ENCODE data around the gene GBE1. TPM values are rescaled to one million over a fixed set of nuclear protein-coding genes. Genes with fewer than 3 reads are reported as not detected.
"Not testable (repeated sequence)": the region's sequence is repeated elsewhere in the genome, so short reads cannot be mapped to it uniquely, and the experiment has no call there.

Gene GBE1
- total and polyA plus RNA-seq, 11 donors, result 32.3 to 204 (median 95.9) TPM

DNA sequence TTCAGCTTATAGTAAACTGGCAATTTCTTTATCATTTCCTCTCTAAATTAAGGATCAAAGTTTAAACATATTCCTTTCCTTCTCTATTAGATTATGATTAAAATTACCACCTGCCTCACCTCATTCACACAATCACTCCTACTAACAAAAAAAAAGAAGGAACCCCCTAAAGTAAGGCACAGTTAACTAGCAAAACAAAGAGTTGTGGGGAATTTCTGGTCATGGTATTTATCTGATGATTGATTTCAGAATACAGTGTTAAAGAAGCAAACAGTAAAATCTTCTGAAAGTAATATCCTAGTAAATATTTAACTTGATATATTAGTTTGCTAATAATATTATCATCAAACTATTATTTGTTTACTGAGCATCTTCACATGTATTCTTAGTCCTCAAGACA is 8.8 kb downstream of the GBE1 start:
- no peak for ATAC-seq
- Histone ChIP-seq H3K4me3 (no peak overlapping the region), H3K27ac (no peak overlapping the region), H3K36me3 (peaks cover 0 to 26% (median 6%) of the 10 kb centered on the region in 9 donors), H3K9me3 (peaks cover 0 to 13% (median 0%) of the 10 kb centered on the region in 12 donors), H3K27me3 (no peaks in the 10 kb centered on the region), H3K4me1 (peaks cover 0 to 36% (median 14%) of the 10 kb centered on the region in 12 donors)
- intact Hi-C loops (cut with DNase I), result loop anchor here in 2 of 10 donors (10.0 kb wide), 2 partner anchors 78 to 382 kb away; no protein-coding TSS in a partner anchor
- no peak for DNase-seq
- TF ChIP-seq POLR2A (IDR thresholded peaks at IDR 0.05), result no peak
- TF ChIP-seq, protein P1, sequence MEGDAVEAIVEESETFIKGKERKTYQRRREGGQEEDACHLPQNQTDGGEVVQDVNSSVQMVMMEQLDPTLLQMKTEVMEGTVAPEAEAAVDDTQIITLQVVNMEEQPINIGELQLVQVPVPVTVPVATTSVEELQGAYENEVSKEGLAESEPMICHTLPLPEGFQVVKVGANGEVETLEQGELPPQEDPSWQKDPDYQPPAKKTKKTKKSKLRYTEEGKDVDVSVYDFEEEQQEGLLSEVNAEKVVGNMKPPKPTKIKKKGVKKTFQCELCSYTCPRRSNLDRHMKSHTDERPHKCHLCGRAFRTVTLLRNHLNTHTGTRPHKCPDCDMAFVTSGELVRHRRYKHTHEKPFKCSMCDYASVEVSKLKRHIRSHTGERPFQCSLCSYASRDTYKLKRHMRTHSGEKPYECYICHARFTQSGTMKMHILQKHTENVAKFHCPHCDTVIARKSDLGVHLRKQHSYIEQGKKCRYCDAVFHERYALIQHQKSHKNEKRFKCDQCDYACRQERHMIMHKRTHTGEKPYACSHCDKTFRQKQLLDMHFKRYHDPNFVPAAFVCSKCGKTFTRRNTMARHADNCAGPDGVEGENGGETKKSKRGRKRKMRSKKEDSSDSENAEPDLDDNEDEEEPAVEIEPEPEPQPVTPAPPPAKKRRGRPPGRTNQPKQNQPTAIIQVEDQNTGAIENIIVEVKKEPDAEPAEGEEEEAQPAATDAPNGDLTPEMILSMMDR (IDR thresholded peaks at IDR 0.05), result no peak

DNA sequence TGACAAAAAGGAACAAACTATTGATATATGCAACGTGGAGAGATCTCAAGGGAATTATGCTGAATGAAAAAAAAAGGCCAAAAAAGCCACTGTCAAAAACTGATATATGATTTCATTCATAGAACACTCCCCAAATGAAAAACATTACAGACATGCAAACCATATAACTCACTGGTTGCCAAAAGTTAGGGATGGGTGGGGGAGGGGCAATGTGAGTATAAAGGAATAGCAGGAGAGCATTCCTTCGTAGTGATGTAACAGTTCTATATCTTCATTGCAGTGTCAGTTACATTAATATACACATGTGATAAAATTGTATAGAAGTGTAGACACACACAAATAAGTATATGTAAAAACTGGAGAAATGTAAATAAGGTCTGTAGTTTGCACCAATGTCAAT is 12.2 kb downstream of the GBE1 start:
- Histone ChIP-seq H3K4me3 (no peak overlapping the region), H3K27me3 (no peaks in the 10 kb centered on the region), H3K9me3 (peaks cover 0 to 4% (median 0%) of the 10 kb centered on the region in 12 donors), H3K27ac (peak overlapping the region in 2 of 12 donors; percentile 2 to 13), H3K36me3 (peaks cover 0 to 20% (median 6%) of the 10 kb centered on the region in 9 donors), H3K4me1 (peaks cover 3 to 36% (median 17%) of the 10 kb centered on the region in 12 donors)
- DNase-seq (no peak), ATAC-seq (no peak)
- TF ChIP-seq POLR2A (IDR thresholded peaks at IDR 0.05), result no peak
- TF ChIP-seq, protein P1 (IDR thresholded peaks at IDR 0.05), result no peak
- 77 to 86% (median 81%) methylated on average over 2 of the region's 2 CpGs for WGBS, 4 donors
- intact Hi-C loops (cut with DNase I), result no loop called here

- intact Hi-C loops (cut with DNase I); H3K9me3 ChIP-seq; ATAC-seq; H3K27me3 ChIP-seq; H3K4me3 ChIP-seq; DNase-seq: not testable (repeated sequence)
- 71 to 72% (median 71%) methylated on average over 4 of the region's 4 CpGs for WGBS, 4 donors
- Histone ChIP-seq H3K27ac (peak overlapping the region in 3 of 12 donors; percentile 19 to 30 (median 27)), H3K4me1 (peaks cover 5 to 47% (median 33%) of the 10 kb centered on the region in 12 donors), H3K36me3 (peaks cover 0 to 13% (median 4%) of the 10 kb centered on the region in 9 donors)
Measured at GRCh38 chr3:81747280-81747679, 14.2 kb downstream of the GBE1 start.

DNA sequence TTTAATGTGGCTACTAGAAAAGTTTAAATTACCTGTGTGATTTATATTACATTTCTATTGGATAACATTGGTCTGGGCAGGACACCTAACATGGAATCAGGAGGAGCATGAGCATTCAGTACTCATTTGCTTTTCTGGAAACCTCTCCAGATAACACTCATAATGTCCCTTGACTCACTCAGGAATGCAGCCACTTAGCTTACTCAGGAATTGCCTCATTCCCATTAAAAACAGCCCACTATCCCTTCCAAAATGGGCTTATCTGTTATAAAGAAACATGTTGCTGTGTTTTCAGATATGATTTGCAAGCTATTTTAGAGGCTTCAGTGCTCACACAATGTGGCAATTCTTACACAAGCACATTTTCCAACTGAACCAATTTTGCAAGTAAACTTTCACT is 17.1 kb downstream of the GBE1 start:
- no peaks in the 10 kb centered on the region for H3K9me3 ChIP-seq
- ATAC-seq (peak; percentile 90 to 97 (median 92)), DNase-seq (peak in 1 of 5 donors; percentile 29)
- no peak for TF ChIP-seq POLR2A (IDR thresholded peaks at IDR 0.05)
- TF ChIP-seq, protein P1 (IDR thresholded peaks at IDR 0.05), result no peak
- H3K27ac ChIP-seq, result peak overlapping the region; percentile 28 to 85 (median 76)
- H3K4me3 ChIP-seq, result no peak overlapping the region
- intact Hi-C loops (cut with DNase I), result loop anchor here in 1 of 10 donors (5.0 kb wide), 1 partner anchor 37 kb away; no protein-coding TSS in a partner anchor
- no peaks in the 10 kb centered on the region for H3K27me3 ChIP-seq
- H3K36me3 ChIP-seq, result no peaks in the 10 kb centered on the region
- H3K4me1 ChIP-seq, result peaks cover 5 to 62% (median 47%) of the 10 kb centered on the region in 12 donors
